NCI-H82 treated with DMSO at 0.1 percent for 48 hours (cell line): Measurements from ENCODE around the gene FCER2.

Experiments
- DNase-seq: peaks from one replicate; lab custom pipeline; 2025; ENCODE audit not compliant: unreplicated experiment; lab: John Stamatoyannopoulos, UW

FCER2 gene

GRCh38 chr19:7678971-7679751, 22.8 kb downstream of the FCER2 start:
- DNase-seq, result peak; percentile 52

DNA sequence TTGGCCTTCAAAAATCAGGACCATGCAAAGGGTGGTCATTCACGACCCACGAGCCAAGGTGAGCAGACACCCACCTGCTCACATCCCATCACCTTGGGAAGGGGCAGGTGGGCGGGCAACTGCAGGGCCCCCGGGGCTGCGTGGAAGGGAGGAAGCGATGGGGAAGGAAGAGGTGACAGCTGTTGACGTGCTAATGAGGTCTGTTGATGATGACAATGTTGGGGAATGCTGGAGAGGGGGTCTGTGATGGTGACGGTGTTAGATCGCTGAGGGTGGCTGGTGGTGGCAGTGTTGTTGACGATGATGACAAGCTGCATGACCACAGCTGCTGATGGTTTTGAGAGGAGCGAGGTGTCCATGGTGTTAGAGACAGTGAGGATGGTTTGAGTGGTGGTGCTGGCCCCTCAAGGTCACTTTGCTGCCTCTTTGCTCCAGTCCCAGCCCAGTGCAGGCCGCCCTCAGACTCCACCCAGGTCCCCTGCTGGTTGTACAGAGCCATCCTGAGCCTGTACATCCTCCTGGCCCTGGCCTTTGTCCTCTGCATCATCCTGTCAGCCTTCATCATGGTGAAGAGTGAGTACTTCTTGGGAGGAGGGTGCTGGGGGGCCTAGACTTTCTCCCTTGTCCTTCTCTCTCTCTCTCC, 24.1 kb downstream of the FCER2 start:
- no peak for DNase-seq

GRCh38 chr19:7676854-7677253, 25.1 kb downstream of the FCER2 start, which contains the start of gene MCEMP1:
TSS of gene MCEMP1 (plus strand) at chr19:7677090. CDS start at chr19:7677121, 31 bp downstream.
- no peak for DNase-seq

GRCh38 chr19:7676376-7676775, 25.6 kb downstream of the FCER2 start:
- no peak for DNase-seq

DNA sequence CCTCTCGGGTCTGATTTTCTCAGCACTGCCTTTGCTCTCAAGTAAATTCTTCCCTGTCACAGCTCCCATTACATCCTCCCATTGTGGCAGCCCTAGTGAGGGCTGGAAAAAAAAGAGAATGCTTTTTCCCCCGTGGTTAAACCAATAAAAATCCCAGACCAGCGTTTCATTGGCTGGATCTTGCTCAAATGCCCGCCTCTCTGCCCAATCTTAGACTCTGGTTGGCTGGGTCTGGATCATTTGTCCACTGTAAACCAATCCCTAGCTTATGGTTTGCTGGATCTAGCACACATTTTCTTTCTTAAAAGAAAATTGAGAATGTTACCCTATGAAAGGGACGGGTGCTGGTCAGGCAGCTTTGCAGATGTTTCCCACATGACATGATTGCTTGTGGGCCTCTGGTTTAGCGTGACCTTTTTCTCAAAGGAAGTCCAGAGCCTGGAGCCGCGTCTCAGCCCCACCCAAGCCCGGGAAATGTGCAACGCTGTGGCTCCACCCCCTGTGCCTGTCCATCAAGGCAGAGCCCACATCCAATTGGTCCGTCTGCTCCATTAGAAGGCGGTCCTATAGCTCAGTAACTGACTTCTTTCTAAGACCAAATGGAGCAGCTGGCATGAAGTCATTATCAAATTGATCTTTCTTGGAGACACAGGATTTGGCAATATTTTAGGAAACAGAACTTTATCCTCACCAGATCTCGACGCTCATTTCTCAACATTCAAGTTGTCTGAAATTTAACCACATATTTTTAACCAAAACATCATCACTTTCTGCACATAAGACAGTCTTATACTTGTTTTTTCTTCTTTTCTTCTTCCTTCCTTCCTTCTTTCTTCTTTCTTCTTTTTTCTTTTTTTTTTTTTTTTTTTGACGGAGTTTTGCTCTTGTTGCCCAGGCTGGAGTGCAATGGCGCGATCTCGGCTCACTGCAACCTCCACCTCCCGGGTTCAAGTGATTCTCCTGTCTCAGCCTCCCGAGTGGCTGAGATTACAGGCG, 27.6 kb downstream of the FCER2 start:
- DNase-seq, result peak; percentile 57

- no peak for DNase-seq
Observed at GRCh38 chr19:7672522-7672921, 29.4 kb downstream of the FCER2 start.

GRCh38 chr19:7670790-7671189, 31.1 kb downstream of the FCER2 start:
- DNase-seq, result no peak

DNA sequence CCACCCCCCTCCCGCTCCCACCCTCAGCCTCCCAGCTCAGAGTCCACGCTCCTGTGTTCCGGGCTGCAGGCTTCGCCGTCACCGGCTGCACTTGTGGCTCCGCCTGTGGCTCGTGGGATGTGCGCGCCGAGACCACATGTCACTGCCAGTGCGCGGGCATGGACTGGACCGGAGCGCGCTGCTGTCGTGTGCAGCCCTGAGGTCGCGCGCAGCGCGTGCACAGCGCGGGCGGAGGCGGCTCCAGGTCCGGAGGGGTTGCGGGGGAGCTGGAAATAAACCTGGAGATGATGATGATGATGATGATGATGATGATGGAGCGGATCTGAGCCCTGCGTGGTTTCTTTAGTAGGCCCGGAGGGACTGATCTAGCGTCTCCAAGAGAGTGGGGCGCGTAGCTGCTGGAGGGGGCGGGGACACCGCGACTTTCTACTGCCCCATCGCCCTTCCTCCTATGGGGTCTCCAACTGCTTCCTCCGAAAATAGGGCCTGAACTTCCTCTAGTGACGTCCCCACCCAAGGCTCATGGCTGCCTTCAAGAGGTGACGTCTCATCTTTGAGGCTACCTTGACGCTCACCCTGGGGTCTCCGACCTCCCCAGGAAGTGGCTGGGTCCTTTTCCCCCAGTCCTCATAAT, 31.7 kb downstream of the FCER2 start:
- no peak for DNase-seq

DNA sequence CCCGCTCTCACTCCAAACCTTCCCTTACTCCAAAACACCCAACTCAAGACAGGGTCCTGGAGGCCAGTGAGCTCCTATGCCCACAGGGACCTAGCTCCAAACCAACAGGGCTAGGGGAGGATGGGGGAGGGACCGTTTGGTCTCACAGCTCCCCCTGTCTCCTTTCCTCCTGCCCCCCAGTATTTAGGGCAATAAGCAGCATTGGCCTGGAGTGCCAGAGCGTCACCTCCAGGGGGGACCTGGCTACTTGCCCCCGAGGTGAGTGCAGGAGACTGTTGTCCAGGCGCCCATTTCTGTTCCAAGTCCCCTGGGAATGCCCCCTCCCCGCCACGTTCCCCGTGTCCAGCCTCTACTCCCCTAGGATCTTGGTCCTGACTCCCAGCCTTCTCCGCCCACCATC, 32.3 kb downstream of the FCER2 start:
- DNase-seq, result no peak

GRCh38 chr19:7668842-7669241, 33.1 kb downstream of the FCER2 start, which contains the start of gene RETN:
TSS of gene RETN (plus strand) at chr19:7669049. CDS start at chr19:7669327, 278 bp downstream.
- DNase-seq, result no peak

- DNase-seq, result no peak
Observed at GRCh38 chr19:7665076-7665475, 36.9 kb downstream of the FCER2 start.

GRCh38 chr19:7663706-7664105, 38.2 kb downstream of the FCER2 start:
- no peak for DNase-seq

- DNase-seq, result no peak
Observed at GRCh38 chr19:7662657-7663056, 39.3 kb downstream of the FCER2 start.

GRCh38 chr19:7661744-7662538, 40.0 kb downstream of the FCER2 start:
- no peak for DNase-seq

DNA sequence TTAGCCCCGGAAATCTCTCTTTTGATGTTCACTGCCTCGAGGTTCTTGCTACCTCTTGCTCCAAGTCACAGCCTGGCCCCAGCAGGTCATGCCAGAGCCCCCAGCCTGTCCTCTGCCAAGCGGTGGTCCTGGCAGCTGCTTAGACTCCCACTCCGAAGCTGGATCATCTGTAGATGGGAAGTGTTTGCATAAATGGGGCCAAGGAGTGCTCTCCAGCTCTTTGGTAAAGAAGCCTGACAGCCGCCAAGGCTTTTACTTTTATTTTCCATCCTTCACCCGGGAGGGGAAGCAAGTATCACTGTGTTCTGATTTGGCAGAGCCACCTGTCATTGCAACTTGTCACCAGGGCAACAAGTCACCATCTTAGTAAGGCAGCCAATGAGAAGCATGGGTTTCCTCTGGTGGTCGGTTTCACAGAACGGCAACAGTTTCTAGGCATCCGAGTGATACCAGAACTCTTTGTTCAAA, 43.7 kb downstream of the FCER2 start:
- no peak for DNase-seq

- DNase-seq, result no peak
Observed at GRCh38 chr19:7657131-7657751, 44.7 kb downstream of the FCER2 start.

DNA sequence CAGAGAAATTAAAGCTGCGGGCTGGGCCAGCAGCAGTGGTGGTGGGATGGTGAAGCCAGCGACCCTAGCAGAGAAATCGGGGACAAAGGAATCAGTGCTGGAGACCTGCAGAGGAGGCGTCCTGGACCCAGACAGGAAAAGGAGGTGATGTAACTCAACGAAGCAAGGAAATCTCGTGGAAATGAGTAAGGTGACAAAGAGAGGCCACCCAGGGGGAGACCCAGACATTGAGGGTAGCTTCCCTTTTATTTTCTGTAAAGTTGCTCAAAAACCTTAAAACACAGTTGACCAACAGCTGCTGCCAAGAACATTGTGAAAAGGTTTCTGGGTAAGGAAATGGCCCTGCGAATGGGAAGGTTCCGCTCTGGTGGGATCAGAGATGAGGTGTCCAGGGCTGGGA, 46.4 kb downstream of the FCER2 start:
- no peak for DNase-seq

DNA sequence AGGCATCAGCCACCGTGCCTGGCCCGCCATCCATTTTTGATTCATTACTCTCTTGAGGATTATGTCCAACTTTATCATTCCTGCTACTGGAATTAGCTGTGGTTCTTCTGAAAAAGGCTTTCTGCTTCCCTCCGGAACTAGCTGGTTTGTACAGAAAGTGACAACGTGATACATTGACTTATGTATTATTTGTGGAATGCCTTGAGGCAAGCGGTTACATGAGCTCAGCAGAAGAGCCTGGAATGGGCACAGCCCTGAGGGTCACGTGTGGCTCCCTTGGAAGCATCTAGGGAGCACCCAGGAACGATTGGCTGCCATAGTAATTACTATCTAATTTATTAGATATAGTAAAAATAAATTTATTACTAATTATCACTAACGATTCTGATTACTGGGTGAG, 47.5 kb downstream of the FCER2 start:
- DNase-seq, result no peak

GRCh38 chr19:7652061-7652641, 49.8 kb downstream of the FCER2 start:
- DNase-seq, result peak; percentile 58
